HepG2 (cell line): Measurements from ENCODE around the gene GLCE. TPM values are rescaled to one million over a fixed set of nuclear protein-coding genes. Genes with fewer than 3 reads are reported as not detected.

Source experiments
- ATAC-seq: fragments of 200-7000 bp; cut with Tn5 transposase; 3 replicates; pipeline ENCODE4 v1.9.1; 2020; ENCODE audit warnings: mild to moderate bottlenecking, moderate library complexity
- BruUV-seq: library from RNA; stranded (reverse); fragments of 400-500 nt; replicated peaks from 2 replicates; lab custom pipeline; 2021; lab: Mats Ljungman, UMichigan
- CTCF ChIA-PET: fragments of 300-600 bp; formaldehyde crosslinking; extraction: SDS; loops from one replicate; lab custom pipeline; 2021; ENCODE audit warnings: low total read pairs, inconsistent platforms, low intra/inter-chr PET ratio; lab: Yijun Ruan, JAX
- POLR2A ChIA-PET: fragments of 350-600 bp; sonication (Branson Sonifier 250); formaldehyde crosslinking; loops from one replicate; lab custom pipeline; 2020; ENCODE audit warnings: antibody characterized with exemption, inconsistent platforms; lab: Yijun Ruan, JAX
- DNase-seq: peaks from one replicate; pipeline ENCODE4 v3.0.0-alpha.2; 2015; ENCODE audit warnings: low spot score
- FAIRE-seq: peaks from 3 replicates; lab custom pipeline; 2011; peaks lifted over from hg19 to GRCh38; lab: Jason Lieb, UNC
- H2AFZ ChIP-seq: one replicate; pipeline ENCODE4 v1.6.1; 2011; ENCODE audit warnings: low read length, inconsistent platforms
- H3K27ac ChIP-seq: fragments of 300-600 bp; 3 replicates; pipeline ENCODE4 v1.8.0; 2011; ENCODE audit warnings: mixed run types, mild to moderate bottlenecking, mixed read lengths, low read length, inconsistent platforms; ENCODE audit not compliant: insufficient read depth; ENCODE audit errors: extremely low read length
- H3K27me3 ChIP-seq, 2 experiments: fragments of 200-600 bp in 1 of 2; 2 replicates in 1 of 2; 3 replicates in 1 of 2; pipeline versions ENCODE4 v1.6.0 to v1.8.0; 2011; ENCODE audit warnings: low read length in 2 of 2, mild to moderate bottlenecking in 2 of 2, moderate library complexity in 2 of 2, inconsistent platforms in 1 of 2; ENCODE audit not compliant: insufficient read depth in 2 of 2, control insufficient read depth in 1 of 2
- H3K36me3 ChIP-seq, 2 experiments: fragments of 200-600 bp in 1 of 2; replicated peaks in 1 of 2; 2 replicates in 1 of 2; 3 replicates in 1 of 2; pipeline versions ENCODE4 v1.5.1 to v1.8.0; 2011; ENCODE audit warnings: low read length in 2 of 2, inconsistent platforms in 1 of 2; ENCODE audit not compliant: insufficient read depth in 2 of 2, control insufficient read depth in 1 of 2
- H3K4me1 ChIP-seq: 2 replicates; pipeline ENCODE4 v1.5.1; 2012; ENCODE audit warnings: low read length, inconsistent platforms; ENCODE audit not compliant: insufficient read depth
- H3K4me2 ChIP-seq: 2 replicates; pipeline ENCODE4 v1.6.0; 2011; ENCODE audit warnings: low read depth, low read length, inconsistent platforms
- H3K4me3 ChIP-seq, 3 experiments: fragments of 200-600 bp in 1 of 3; sonication (generic), shearing (Covaris generic) in 1 of 3; replicated peaks in 1 of 3; 2 replicates each; pipeline ENCODE4 v1.5.1; 2011 to 2016; ENCODE audit warnings: low read length in 3 of 3, inconsistent platforms in 2 of 3, low read depth in 2 of 3, mild to moderate bottlenecking in 2 of 3, control low read depth in 1 of 3, mixed read lengths in 1 of 3; ENCODE audit not compliant: insufficient read depth in 1 of 3
- H3K79me2 ChIP-seq: one replicate; pipeline ENCODE4 v1.6.1; 2011; ENCODE audit warnings: low read length, inconsistent platforms; ENCODE audit not compliant: insufficient read depth
- H3K9ac ChIP-seq: 2 replicates; pipeline ENCODE4 v1.6.0; 2011; ENCODE audit warnings: mild to moderate bottlenecking, low read depth, low read length, inconsistent platforms; ENCODE audit not compliant: insufficient read depth
- H3K9me3 ChIP-seq: 2 replicates; pipeline ENCODE4 v1.5.1; 2012; ENCODE audit warnings: mild to moderate bottlenecking, low read length
- H4K20me1 ChIP-seq: 2 replicates; pipeline ENCODE4 v1.6.0; 2011; ENCODE audit warnings: inconsistent platforms, mild to moderate bottlenecking, low read length, moderate library complexity; ENCODE audit not compliant: insufficient read depth
- DMAP1 ChIP-seq: IDR thresholded peaks from 2 replicates; pipeline ENCODE4 v1.6.1; 2016
- DR1 ChIP-seq: sonication (generic); formaldehyde crosslinking; IDR thresholded peaks from 2 replicates; pipeline ENCODE4 v1.8.0; 2021; ENCODE audit warnings: mild to moderate bottlenecking, missing genetic modification reagents, inconsistent platforms
- HCFC1 ChIP-seq: fragments of 150-350 bp; IDR thresholded peaks from 2 replicates; pipeline ENCODE4 v1.6.1; 2014; ENCODE audit warnings: low read depth, low read length
- IRF2 ChIP-seq: IDR thresholded peaks from 2 replicates; pipeline ENCODE4 v1.6.1; 2018; ENCODE audit warnings: missing genetic modification reagents, missing compliant biosample characterization
- KAT8 ChIP-seq: IDR thresholded peaks from 2 replicates; pipeline ENCODE4 v1.6.1; 2016; ENCODE audit warnings: missing genetic modification reagents, missing compliant biosample characterization
- NR2F6 ChIP-seq, 2 experiments: IDR thresholded peaks; 2 replicates each; pipeline ENCODE4 v1.6.1; 2016; ENCODE audit warnings: antibody characterized with exemption in 1 of 2, mild to moderate bottlenecking in 1 of 2
- SP5 ChIP-seq: IDR thresholded peaks from 2 replicates; pipeline ENCODE4 v1.6.1; 2016; ENCODE audit warnings: low read depth, borderline replicate concordance
- ZC3H4 ChIP-seq: sonication (generic); formaldehyde crosslinking; IDR thresholded peaks from 2 replicates; pipeline ENCODE4 v1.4.0; 2020; ENCODE audit warnings: missing genetic modification reagents, borderline replicate concordance
- ZIK1 ChIP-seq: sonication (generic); formaldehyde crosslinking; IDR thresholded peaks from 2 replicates; pipeline ENCODE4 v1.5.0; 2020; ENCODE audit warnings: mild to moderate bottlenecking, low read depth, missing genetic modification reagents, borderline replicate concordance
- ZNF121 ChIP-seq: sonication (generic); formaldehyde crosslinking; IDR thresholded peaks from 2 replicates; pipeline ENCODE4 v1.5.0; 2020; ENCODE audit warnings: mild to moderate bottlenecking, missing genetic modification reagents
- ZNF17 ChIP-seq: sonication (generic); formaldehyde crosslinking; IDR thresholded peaks from 2 replicates; pipeline ENCODE4 v1.5.0; 2020; ENCODE audit warnings: mild to moderate bottlenecking, missing genetic modification reagents
- ZNF589 ChIP-seq: sonication (generic); formaldehyde crosslinking; conservative IDR thresholded peaks from 2 replicates; pipeline ENCODE4 v1.8.0; 2022; ENCODE audit warnings: mild to moderate bottlenecking, moderate library complexity, missing genetic modification reagents
- ZNF775 ChIP-seq: sonication (generic); formaldehyde crosslinking; IDR thresholded peaks from 2 replicates; pipeline ENCODE4 v1.4.0; 2020; ENCODE audit warnings: missing genetic modification reagents, mild to moderate bottlenecking, moderate library complexity, borderline replicate concordance
- in situ Hi-C: cut with HindIII; loops from 2 replicates; pipeline ENCODE4 v1.10.0; 2017; ENCODE audit warnings: low pct_unique_long_range_greater_than_20kb; ENCODE audit not compliant: extremely low pct_ligation_motif_present
- intact Hi-C: fragments of 100-400 bp; cut with micrococcal nuclease; formaldehyde crosslinking; loops from one replicate; pipeline ENCODE4 v1.10.0; 2022; ENCODE audit not compliant: unreplicated experiment
- polyA plus RNA-seq, 8 experiments: library from polyadenylated mRNA; depleted of rRNA in 3 of 8; stranded (reverse) in 7 of 8; unstranded in 1 of 8; fragments of >200 nt; fragmentation: Illumina TruSeq in 4 of 8; extraction: Trizol in 4 of 8; gene quantifications; 2 replicates each; pipeline versions ENCODE4 v1.2.1 to v1.2.3, GENCODE V29; 2011 to 2016; ENCODE audit warnings: low read depth in 4 of 8, missing spikeins in 1 of 8, mixed read lengths in 1 of 8; ENCODE audit not compliant: insufficient read depth in 1 of 8
- total RNA-seq, 5 experiments: library from RNA; depleted of rRNA; stranded (reverse); fragments of >200 nt; fragmentation: Illumina TruSeq; extraction: Trizol; gene quantifications; 2 replicates each; pipeline ENCODE4 v1.2.3, GENCODE V29; 2016; ENCODE audit warnings: low read depth in 1 of 5
- TF ChIP-seq, protein P1 (sequence below): IDR thresholded peaks from 2 replicates; pipeline ENCODE4 v1.6.1; 2016; ENCODE audit warnings: missing genetic modification reagents, missing compliant biosample characterization
- TF ChIP-seq, protein P2 (sequence below): sonication (generic); formaldehyde crosslinking; IDR thresholded peaks from 2 replicates; pipeline ENCODE4 v1.5.0; 2020; ENCODE audit warnings: missing genetic modification reagents
- TF ChIP-seq, protein P3 (sequence below): sonication (generic); formaldehyde crosslinking; IDR thresholded peaks from 2 replicates; pipeline ENCODE4 v1.5.0; 2020; ENCODE audit warnings: missing genetic modification reagents, mild to moderate bottlenecking, borderline replicate concordance

GLCE gene
- total and polyA plus RNA-seq, 2 of the 13 experiments (the other 11 are each of a cell fraction or from before 2014, with no cell fraction given): 12.9 to 23.4 TPM

DNA sequence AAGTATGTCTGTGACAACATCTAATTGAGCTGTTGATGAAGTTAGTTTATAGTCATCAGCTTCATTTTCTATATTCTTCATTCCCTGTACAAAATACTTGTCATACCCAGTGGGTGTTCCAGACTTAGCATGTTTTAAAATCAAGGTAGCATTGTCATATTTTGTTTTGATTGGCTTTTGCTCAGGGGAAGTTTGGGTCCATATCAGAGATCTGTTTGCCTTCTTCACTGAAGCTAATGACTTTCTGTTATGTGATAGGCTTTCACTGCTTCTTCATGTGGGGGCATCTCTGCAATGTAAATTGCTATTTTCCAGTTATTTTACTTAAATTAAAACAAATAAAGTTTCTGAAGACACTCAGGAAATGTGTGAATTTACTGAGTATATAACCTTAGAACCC is 15.1 kb downstream of the GLCE start:
- intact Hi-C loops: no loop called here
- no peak for DNase-seq
- TF ChIP-seq DR1 (CRISPR knock-in tag) (no peak), KAT8 (CRISPR knock-in tag) (no peak)
- Histone ChIP-seq H3K79me2 (peaks cover 3% of the 10 kb centered on the region), H3K9ac (no peak overlapping the region), H3K4me2 (no peak overlapping the region), H3K27me3 (no peaks in the 10 kb centered on the region), H3K27ac (no peak overlapping the region), H3K4me3 (no peak overlapping the region), H3K36me3 (no peaks in the 10 kb centered on the region), H4K20me1 (no peaks in the 10 kb centered on the region), H3K4me1 (no peaks in the 10 kb centered on the region), H2AFZ (no peak overlapping the region), H3K9me3 (no peaks in the 10 kb centered on the region)
- ChIA-PET POLR2A (interaction anchor here (1.2 kb wide), 1 partner anchor 15 kb away, joined by 4 read pairs; the partner anchor contains the start of gene GLCE), CTCF (no interaction called here)
- in situ Hi-C loops: no loop called here
- ATAC-seq: no peak
- BruUV-seq: no TSS peak
- no peak for FAIRE-seq

DNA sequence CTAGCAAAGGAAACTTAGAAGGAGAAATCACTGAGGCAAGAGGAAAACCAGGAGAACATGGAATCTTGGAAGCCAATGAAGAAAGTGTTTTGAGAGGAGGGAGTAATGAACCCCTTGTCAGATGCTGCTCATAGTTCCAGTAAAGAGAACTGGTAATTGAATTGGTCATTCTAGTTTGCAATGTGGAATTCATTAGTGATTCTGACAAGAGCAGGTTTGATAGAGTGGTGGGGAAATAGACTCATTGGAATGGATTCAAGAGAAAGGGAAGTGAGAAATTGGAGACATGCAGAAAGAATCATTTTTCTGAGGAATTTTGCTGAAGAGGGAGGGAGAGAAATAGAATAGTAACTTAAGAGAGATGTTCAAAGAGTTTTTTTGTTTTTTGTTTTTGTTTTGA is 21.0 kb downstream of the GLCE start:
- ChIA-PET POLR2A (no interaction called here), CTCF (no interaction called here)
- Histone ChIP-seq H3K27ac (no peak overlapping the region), H3K9me3 (no peaks in the 10 kb centered on the region), H3K36me3 (no peaks in the 10 kb centered on the region), H3K9ac (no peak overlapping the region), H3K4me3 (no peak overlapping the region), H2AFZ (no peak overlapping the region), H3K4me1 (no peaks in the 10 kb centered on the region), H4K20me1 (no peaks in the 10 kb centered on the region), H3K79me2 (no peaks in the 10 kb centered on the region), H3K27me3 (no peaks in the 10 kb centered on the region), H3K4me2 (no peak overlapping the region)
- in situ Hi-C loops (no loop called here), intact Hi-C loops (no loop called here)
- BruUV-seq: no TSS peak
- DNase-seq (no peak), FAIRE-seq (no peak), ATAC-seq (no peak)
- TF ChIP-seq HCFC1 (no peak), SP5 (CRISPR knock-in tag) (no peak), ZNF121 (CRISPR knock-in tag) (no peak), NR2F6 (IDR thresholded peaks at IDR 0.05) (no peak), NR2F6 (CRISPR knock-in tag; IDR thresholded peaks at IDR 0.05) (no peak), ZC3H4 (CRISPR knock-in tag) (no peak), ZNF775 (CRISPR knock-in tag) (no peak), ZNF17 (CRISPR knock-in tag) (no peak), ZIK1 (CRISPR knock-in tag) (no peak), IRF2 (CRISPR knock-in tag) (no peak), ZNF589 (CRISPR knock-in tag) (no peak), DMAP1 (CRISPR knock-in tag) (no peak)
- TF ChIP-seq, protein P1, sequence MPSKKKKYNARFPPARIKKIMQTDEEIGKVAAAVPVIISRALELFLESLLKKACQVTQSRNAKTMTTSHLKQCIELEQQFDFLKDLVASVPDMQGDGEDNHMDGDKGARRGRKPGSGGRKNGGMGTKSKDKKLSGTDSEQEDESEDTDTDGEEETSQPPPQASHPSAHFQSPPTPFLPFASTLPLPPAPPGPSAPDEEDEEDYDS (CRISPR knock-in tag): no peak
- TF ChIP-seq, protein P2, sequence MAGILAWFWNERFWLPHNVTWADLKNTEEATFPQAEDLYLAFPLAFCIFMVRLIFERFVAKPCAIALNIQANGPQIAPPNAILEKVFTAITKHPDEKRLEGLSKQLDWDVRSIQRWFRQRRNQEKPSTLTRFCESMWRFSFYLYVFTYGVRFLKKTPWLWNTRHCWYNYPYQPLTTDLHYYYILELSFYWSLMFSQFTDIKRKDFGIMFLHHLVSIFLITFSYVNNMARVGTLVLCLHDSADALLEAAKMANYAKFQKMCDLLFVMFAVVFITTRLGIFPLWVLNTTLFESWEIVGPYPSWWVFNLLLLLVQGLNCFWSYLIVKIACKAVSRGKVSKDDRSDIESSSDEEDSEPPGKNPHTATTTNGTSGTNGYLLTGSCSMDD (CRISPR knock-in tag): no peak
- TF ChIP-seq, protein P3, sequence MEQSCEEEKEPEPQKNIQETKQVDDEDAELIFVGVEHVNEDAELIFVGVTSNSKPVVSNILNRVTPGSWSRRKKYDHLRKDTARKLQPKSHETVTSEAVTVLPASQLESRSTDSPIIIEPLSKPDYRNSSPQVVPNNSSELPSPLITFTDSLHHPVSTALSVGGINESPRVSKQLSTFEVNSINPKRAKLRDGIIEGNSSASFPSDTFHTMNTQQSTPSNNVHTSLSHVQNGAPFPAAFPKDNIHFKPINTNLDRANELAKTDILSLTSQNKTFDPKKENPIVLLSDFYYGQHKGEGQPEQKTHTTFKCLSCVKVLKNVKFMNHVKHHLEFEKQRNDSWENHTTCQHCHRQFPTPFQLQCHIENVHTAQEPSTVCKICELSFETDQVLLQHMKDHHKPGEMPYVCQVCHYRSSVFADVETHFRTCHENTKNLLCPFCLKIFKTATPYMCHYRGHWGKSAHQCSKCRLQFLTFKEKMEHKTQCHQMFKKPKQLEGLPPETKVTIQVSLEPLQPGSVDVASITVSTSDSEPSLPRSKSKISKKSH: no peak
